T-helper 9 cell (primary cell): ENCODE measurements around the gene CHPF.

Experiments used
- DNase-seq: peaks from one replicate; pipeline ENCODE4 v3.0.0-alpha.2; 2020

Gene CHPF

GRCh38 chr2:219551441-219552381 lies 8.1 kb upstream of the CHPF start:
- DNase-seq: no peak

DNA sequence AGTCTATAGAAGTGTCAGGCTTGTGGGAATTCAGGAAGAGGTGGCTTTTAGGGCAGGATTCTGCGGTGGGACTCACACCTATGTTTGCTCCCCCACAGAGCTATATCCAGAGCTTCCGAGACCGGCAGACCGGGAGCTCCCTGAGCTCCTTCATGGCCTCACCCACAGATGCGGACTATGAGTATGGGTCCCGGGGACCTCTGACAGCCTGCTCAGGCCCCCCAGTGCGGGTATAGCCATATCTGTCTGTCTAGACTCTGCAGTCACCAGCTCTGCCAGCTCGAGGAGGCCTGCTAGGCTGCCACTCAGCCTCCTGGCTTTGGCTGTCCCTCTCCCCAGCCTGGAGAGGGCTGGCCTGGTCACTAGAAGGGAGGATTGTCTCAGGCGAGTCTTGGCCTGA lies 6.0 kb upstream of the CHPF start:
- no peak for DNase-seq

DNA sequence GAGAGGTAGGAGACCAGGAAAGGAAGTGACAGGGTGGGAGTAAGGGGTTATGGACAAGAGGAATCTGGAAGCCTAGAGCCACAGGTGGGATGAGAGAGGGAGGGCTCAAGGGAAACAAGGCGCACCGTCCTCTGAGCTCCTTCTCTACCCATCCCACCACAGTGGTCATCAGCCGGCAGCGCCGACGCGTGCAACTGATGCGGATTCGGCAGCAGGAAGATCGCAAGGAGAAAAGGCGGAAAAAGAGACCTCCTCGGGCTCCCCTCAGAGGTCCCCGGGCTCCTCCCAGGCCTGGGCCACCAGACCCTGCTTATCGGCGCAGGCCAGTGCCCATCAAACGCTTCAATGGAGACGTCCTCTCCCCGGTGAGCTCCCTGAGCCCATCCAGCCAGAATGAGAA lies 5.4 kb upstream of the CHPF start:
- no peak for DNase-seq

- DNase-seq: no peak
Measured at GRCh38 chr2:219547621-219548020, 4.0 kb upstream of the CHPF start.

DNA sequence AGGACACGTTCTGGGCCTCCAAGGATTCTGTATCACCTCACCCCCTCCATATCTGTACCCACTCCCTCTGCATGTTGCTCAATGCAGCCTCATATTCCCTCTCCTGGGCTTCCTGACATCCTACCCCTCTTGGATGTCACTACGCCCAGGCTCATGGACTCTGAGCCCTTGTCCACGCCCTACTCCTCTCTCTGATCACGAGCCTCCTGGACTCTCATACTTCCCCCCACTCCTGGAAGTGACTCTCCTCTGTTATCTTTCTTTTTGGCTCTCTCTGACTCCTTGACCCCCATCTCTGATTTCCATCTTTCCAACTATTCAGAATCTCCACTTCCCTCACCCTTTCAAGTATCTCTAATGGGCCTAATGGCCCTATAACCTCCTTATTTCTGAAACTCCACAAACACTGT lies 2.3 kb upstream of the CHPF start:
- no peak for DNase-seq

DNA sequence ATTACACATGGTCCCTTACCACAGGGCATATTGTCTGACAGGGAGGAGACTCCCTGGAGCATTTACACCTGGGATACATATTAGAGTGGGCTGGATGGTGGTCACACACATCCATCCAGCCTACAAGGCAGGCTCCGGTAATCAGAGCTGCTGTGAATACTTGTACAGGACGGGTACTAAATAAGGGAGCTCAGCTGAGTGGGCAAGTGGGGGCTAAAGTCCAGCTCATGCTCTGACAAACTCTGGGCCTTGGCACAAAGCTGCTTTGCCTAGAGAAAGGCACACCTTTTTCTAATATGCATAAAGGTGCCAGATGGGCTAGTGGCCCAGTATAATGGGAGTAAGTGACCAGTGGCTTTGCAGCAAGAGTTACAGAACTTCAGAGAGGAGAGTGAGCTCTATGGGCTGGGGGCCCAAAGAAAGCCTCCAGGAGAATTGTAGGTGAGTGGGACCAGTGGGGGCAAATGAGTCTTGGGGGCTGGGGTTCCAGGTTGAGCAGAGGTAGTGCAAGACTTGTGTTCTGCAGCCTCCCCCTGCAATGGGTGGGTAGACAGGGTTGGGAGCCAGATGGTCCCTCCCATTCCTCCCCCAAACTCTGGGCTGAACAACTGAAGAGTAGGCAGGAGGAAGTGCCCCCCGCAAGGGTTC lies 1.8 kb upstream of the CHPF start:
- DNase-seq: no peak

- no peak for DNase-seq
Measured at GRCh38 chr2:219544567-219544966, 958 bp upstream of the CHPF start.

- no peak for DNase-seq
Measured at GRCh38 chr2:219542931-219543595, 546 bp downstream of the CHPF start.

- DNase-seq: peak; percentile 84
Measured at GRCh38 chr2:219541611-219542180, 1.9 kb downstream of the CHPF start.

DNA sequence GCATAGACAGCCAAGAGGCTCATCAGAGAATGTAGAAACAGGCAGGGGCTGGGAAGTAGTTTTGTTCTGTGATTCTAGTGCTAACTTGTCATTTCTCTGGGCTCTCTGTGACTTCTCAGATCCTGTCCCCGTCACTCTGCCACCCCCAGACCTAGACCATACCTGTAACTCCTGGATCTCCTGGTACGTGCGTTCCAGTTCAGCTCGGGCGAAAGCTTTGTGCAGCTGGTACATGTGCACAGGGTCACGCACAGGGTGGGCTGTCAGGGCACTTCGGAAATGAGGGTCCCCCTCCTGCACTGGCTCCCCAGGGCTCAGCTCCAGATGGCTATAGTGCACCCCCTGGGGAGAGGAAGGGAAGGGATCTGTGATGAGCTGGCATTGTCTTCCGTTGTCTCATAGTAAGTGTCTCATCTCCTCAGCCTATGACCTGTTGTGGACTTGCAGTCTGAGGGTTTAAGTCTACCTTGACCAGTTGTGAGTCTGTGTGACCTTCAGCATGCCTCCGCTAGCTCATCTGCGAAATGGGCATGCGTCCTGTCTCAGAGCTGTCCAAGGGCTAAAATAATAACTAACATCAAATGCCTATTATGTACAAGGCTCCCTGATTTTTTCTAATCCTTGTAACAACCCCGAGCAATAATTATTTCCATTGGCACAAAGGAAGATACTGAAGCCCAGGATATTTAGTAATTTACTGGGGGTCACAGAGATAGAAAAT lies 2.7 kb downstream of the CHPF start:
- DNase-seq: no peak

- no peak for DNase-seq
Measured at GRCh38 chr2:219539926-219540678, 3.5 kb downstream of the CHPF start.

- no peak for DNase-seq
Measured at GRCh38 chr2:219538956-219539788, 4.4 kb downstream of the CHPF start.

GRCh38 chr2:219538504-219538951 lies 5.1 kb downstream of the CHPF start:
- no peak for DNase-seq

DNA sequence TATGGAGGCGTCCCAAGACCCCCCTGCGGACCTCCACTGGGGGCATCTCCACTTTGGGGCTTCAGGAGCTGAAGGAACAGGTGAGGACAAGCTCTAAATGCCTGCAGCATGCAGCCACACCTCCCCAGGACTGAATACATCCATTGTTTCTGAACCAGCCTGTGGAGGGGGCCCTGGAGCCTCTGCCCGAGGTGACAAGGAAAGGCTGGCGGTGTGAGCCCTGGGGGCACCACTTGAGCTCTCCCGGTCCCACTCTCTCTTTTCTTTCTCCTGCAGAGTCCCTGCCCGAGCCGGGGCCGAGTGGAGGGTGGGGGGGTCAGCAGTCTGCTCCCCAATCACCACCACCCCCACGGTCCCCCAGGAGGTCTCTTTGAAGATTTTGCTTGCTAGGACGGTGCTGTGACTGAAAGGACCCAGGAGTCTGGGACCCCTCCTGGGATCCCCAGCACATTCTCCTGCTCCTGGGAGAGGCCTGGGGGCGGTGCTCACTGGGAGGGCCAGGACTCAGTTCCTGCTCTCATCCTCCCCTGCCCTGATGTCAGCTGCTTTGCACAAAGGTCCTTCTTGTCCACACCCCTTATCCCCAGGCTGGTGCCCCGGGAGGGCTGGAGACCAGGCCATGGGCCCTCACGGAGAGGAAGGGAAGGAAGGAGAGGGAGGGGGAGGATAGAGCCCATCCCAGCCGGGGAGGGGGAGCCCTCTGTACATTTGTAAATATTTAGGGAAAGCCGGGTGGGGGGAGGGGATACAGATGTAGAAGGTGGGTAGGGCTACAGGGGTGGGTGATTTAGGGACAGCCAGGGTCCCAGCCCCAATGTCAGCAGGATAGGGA lies 5.7 kb downstream of the CHPF start:
- DNase-seq: no peak

GRCh38 chr2:219536967-219537366 lies 6.6 kb downstream of the CHPF start:
- DNase-seq: no peak

- DNase-seq: no peak
Measured at GRCh38 chr2:219536425-219536824, 7.2 kb downstream of the CHPF start.

- DNase-seq: no peak
Measured at GRCh38 chr2:219533930-219534661, 9.5 kb downstream of the CHPF start.

GRCh38 chr2:219532378-219532649 lies 11.3 kb downstream of the CHPF start:
- no peak for DNase-seq

DNA sequence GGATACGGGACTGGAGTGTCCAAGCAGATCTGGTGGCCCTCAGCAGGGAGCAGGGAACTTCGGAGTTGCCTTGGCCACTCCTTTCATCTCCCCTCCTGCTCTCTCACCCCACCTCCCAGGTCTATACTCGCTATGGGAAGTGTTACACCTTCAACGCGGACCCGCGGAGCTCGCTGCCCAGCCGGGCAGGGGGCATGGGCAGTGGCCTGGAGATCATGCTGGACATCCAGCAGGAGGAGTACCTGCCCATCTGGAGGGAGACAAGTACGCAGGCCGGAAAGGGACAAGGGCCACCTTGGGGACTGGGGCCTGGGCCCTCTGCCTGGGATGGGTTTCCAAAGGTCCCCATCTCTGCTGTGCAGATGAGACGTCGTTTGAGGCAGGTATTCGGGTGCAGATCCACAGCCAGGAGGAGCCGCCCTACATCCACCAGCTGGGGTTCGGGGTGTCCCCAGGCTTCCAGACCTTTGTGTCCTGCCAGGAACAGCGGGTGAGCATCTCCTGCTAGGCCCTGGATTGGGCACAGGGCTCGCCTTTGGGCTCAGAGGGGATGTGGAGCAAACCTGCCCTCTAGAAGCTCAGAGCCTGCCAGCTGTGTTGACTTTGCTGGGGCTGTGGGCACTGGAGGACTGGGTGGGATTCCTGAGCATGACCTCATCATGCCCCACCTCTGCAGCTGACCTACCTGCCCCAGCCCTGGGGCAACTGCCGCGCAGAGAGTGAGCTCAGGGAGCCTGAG lies 11.8 kb downstream of the CHPF start:
- no peak for DNase-seq
